ENCODE data around the gene CCDC136.

DNA sequence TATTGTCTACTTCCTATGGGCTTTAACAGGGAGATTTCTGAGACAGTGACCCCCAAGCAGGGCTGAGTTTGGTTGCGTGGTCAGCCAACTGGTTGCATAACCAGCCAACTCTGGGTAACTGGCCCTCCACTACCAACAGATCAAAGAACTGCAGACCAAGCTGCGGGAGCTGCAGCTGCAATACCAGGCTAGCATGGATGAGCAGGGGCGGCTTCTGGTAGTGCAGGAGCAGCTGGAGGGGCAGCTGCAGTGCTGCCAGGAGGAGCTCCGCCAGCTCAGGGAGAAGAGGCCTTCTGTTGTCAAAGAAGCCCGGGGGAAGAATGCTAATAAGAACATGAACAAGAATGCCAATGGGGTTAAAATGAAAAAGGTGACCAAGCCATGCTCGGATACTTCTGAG is 22.7 kb downstream of the CCDC136 start:
- TF ChIP-seq CTCF (conservative IDR thresholded peaks at IDR 0.05 in 1 of 2, IDR thresholded peaks at IDR 0.05 in 1 of 2; ENCODE audit: extremely low read depth in 1 of 2, insufficient read depth in 1 of 2, low read depth in 1 of 2, low read length in 2 of 2) (no peak), EZH2 (IDR thresholded peaks at IDR 0.05; ENCODE audit: borderline replicate concordance, low read length) (no peak)

Data from mammary epithelial cell (primary cell).